ENCODE measurements around the gene COLQ.
"Not testable (repeated sequence)": the region's sequence is repeated elsewhere in the genome, so short reads cannot be mapped to it uniquely, and the experiment has no call there.

COLQ gene

DNA sequence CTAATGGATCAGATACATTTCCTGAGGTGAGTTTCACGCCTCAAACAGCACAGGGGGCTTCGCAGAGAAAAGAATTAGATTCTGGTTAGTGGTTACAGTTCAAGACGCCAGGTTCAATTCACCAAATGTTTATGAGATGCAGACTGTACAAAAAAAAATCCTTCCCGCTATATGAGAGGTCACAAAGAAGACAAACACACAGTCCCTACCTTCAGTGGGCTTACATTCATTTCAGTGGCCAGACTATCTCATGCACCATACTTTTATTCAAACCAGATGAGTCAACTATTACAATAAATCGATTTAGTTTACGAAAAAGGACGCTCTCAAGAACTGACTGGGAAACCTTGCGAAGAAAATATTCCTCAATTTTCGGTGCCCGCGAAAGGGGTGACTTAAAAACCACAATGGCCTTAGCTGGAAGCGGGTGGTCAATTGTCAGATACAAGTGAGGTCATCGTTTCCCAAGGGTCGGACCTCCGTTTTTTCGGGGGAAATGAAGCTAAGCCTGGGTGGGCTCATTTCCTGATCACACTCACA is 94.9 kb downstream of the COLQ start:
- DNase-seq (ENCODE audit: low spot score) = no peak

DNA sequence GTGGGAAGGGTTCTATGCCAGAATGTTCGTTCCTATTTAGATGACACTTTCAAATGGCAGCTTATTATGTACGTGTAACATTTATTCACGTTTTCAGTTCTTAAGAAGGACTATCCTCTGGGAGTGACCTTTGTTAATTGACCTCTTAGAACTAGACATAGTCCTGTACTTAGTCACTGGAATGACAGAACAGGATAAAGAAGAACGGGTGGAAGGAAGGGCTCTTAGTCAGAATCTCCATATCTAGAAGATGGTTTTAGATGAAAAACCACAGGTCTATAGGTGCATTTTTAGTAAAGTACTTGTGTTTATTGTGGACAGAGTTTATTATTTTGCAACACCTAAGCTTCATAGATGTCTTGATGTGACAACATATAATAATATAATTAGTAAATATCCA is 100.6 kb downstream of the COLQ start:
- DNase-seq (ENCODE audit: low spot score) = no peak

DNA sequence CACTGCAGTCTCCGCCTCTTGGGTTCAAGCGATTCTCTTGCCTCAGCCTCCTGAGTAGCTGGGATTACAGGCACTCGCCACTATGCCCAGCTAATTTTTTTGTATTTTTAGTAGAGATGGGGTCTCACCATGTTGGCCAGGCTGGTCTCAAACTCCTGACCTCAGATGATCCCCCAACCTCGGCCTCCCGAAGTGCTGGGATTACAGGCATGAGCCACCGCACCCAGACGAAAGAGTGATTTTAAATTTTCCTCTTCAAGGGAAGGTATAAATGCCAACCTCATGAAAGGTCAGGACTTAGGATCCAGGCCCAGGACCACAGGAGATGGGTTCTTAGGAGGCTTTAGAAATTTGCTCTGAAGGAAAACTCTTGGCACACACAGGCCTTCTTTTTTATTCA is 110.5 kb downstream of the COLQ start:
- DNase-seq (ENCODE audit: low spot score) = not testable (repeated sequence)

DNA sequence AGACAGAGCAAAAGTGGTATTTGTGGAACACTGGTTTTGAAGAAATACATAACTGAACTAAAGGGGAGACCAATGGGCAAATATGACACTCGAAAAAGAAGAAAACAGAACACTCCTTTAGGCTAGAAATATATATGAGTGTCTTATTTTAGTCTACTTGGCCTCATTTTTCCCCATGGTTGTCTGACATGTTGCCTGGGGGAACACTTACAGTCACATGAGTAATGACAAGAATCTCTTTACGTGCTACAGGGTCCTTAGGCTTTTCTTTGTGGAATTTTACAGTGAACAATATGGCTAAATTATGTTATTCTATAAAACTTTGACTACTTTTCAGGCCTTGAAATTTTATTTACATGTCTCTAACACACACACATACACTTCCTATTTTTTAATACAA is 111.7 kb downstream of the COLQ start:
- DNase-seq (ENCODE audit: low spot score) = no peak

DNA sequence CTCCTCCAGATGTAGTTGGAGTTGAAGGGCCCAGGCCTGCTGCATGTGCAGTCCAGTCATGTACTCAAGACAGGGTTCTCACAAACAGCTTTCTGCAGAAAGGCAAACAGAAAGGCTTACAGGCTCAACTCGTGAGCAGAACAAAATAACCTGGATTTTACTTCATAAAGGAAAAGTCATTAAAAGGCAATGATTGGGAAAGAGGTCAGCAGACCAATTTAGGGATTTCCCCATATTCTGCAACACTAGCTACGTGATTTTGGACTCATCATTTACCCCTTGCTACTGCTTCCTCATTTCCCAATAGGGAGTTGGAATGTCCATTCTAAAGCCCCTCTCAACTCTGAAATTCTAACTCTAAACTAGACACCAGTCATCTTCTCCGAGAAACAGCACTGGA is 112.3 kb downstream of the COLQ start:
- no peak for DNase-seq (ENCODE audit: low spot score)

DNA sequence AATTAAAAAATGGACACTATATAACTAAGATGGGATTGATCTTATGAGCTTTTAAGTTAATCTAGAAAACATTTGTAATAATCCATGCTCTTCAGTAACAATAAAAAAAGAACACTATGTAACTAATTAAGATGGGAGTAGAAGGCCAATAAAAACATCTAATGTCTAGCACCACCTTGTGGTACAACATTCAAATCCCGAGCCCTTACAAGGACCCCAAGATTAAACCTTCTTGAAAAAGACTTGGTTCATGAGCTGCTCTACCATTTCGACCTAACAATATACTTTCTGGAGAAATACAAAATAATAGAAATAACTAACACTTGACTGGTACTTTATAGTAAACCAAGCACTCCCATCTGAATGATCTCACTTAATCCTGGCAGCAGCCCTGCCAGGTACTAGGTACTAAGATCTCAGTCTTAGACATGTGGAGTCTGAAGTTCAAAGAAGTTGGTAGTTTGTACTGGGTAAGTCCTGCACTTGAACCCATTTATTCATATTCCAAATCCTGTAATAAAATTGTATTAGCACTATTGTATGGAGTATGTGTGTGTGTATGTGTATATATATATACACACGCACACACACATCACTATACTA is 116.0 kb downstream of the COLQ start:
- peak; percentile 50 for DNase-seq (ENCODE audit: low spot score)

DNA sequence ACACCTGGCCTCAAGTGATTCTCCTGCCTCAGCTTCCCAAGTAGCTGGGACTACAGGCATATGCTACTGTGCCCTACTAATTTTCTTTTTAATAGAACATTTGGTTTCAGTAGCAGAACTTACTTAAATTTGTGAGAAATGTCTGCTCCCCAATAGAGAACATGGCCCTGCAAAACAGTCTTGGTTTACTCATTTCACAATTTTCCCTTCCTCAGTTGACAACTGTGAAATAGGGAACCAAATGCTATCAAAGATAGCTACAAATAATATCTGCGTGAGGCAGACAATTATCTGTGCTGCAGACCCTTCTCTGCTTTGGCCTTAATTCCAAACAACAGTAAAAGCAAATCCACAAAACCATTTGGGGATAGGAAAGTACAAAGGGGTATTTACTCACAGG is 116.7 kb downstream of the COLQ start:
- DNase-seq (ENCODE audit: low spot score) = no peak

DNA sequence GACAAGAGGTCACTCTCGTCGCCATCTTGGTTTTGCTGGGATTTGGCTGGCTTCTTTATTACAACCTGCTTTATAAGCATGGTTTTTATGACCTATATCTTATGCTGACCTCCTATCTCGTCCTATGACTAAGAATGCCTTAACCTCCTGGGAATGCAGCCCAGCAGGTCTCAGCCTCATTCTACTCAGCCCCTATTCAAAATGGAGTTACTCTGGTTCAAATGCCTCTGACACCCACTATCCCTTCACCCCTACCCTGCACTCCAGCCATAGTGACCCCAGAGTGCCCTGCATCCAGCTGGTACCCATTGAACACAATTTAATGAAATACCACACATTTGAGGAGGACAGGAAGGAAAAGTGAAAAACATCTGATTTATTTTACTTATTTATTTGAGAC is 117.5 kb downstream of the COLQ start:
- no peak for DNase-seq (ENCODE audit: low spot score)

DNA sequence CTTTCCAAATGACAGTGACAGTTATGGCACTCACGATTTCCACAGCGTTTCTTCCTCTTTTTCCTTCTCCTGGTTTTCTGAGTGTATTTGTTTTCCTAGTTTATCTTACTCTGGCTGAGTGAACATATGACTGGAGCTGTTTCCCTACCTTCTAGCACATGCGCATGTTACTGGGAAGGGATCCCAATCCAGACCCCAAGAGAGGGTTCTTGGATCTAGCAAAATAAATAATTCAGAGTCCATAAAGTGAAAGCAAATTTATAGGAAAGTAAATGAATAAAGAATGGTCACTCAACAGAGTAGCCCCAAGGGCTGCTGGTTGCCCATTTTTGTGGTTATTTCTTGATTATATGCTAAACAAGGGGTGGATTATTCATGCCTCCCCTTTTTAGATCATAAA is 118.0 kb downstream of the COLQ start:
- DNase-seq (ENCODE audit: low spot score) = no peak

DNA sequence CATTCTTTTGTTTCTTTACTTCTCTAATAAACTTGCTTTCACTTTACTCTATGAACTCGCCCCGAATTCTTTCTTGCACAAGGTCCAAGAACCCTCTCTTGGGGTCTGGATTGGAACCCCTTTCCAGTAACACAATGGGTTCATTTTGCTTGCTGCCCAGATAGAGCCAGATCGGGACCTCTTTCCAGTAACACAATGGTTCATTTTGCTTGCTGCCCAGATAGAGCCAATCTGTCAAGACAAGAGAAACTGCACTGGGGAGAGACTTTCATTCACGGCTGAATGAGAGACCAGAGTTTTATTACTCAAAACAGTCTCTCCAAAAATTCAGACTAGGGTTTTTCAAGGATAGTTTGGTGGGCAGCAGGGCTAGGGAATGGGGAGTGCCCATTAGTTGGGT is 119.6 kb downstream of the COLQ start:
- no peak for DNase-seq (ENCODE audit: low spot score)

Measured in CD4-positive, alpha-beta T cell treated with Interleukin-6 at 100 ng/mL for 8 hours (primary cell).